NCI-H2081 treated with DMSO at 0.1 percent for 48 hours (cell line): ENCODE measurements around the gene BICC1.

Source experiments
- DNase-seq: peaks from one replicate; lab custom pipeline; 2025; lab: John Stamatoyannopoulos, UW

Gene BICC1

GRCh38 chr10:58743466-58744115, 230.9 kb downstream of the BICC1 start:
- DNase-seq = no peak

DNA sequence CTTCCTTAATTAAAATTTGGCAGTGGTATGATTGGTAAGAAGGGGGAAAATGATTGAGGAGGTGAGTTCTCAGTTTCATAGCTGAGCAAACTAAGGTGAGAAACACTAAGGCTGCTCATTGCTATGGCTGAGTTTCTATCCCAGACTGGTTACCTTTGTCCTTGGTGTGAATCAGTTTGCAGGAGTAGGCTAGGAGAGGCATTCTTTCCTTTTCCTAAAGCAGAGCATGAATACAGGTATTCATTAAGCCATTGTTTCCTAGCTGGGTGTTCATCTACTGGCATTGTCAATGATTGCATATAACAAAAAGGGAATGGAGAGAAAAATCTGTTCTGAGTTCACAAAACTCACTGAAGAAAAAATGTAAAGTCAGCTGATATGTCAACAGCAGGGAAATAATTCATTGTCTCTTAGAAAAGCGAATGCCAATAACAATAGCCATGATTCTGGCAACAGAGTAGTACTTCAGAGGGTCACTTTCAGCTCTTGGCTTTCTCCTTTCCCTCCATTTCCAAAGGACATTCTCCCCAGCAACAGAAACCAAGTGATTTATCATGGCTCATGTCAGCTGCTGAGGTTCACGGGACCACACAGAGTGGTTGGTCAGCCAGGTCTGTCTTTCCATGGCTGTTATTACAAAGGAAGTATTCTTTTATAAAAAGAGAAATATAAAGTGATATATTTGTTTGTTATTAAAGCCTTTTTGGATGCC, 234.0 kb downstream of the BICC1 start:
- DNase-seq = no peak

GRCh38 chr10:58747687-58748086, 235.0 kb downstream of the BICC1 start:
- DNase-seq = no peak

DNA sequence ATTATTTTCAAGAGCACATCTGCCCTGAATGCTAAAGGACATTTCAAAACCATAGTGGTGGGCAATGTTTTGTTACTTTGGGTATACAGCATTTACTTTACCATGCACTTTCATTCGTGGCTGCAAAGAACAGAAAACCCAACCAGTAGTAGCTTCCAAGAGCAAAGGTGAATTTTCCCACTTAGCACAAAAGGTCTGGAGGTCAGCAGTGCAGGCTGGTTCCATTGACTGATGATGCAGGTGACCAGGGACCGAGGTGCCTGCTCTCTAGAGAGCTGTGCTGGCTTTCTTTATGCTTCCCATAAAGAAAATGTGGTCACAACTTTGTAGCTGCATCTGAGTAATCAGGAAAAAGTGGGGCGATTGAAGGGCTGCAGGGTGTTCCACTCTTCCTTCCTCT, 240.0 kb downstream of the BICC1 start:
- no peak for DNase-seq

DNA sequence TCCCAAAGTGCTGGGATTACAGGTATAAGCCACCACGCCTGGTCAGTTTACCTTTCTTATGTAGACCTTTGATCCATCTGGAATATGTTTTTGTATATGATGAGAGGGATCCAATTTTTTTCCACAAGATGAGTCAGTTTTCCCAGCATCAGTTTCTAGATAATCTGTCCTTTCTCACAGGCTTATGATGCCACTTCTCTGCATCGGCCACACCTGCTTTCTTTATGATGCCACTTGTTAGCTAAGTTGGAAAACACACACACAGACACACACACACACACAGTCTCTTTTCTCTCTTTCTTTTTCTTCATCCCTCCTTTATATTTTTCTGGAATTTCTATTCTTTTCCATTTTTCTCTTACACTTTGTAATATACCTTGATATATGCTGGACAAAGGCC, 240.8 kb downstream of the BICC1 start:
- no peak for DNase-seq

DNA sequence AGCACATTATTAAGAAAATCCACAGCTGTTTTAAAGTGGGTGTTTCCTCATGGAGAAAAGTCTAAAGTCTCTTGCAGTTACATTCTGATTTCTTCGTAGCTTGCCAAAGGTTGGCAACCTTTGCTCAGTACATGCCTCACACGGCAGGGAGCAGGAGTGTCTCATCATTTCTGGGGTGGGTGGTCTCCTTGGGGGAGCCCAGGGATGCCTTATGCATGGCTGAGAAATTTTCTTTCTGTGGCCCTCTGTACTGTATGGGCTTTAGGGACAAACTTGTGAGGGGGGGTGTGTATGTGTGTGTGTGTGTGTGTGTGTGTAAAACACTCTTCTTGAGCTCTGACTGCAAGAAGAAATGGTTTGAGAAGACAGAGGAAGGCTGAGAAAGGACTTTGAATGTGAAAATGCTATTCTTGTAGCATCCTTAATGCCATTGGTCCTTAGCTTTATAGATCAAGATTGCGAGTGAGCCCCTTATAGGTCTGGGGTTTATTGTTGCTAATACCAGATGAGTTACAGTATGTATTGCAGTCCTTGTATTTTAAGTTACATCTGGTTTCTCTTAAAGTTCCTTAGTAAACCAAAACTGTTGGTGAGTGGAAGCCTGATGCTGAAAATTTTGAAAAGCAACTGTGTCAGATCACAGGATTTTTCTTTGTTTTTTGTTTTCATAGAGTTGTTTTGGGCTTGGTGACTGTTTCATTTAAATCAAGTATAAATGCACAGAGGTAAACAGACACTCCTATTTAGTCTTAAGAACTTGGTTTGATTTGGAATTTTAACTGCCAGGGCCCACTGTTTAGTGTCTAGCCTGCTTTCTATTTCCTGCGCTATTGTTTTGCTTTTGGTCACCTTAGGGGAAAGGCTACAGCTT, 242.0 kb downstream of the BICC1 start:
- DNase-seq = no peak

GRCh38 chr10:58755340-58755610, 242.6 kb downstream of the BICC1 start:
- no peak for DNase-seq

GRCh38 chr10:58755677-58756076, 243.0 kb downstream of the BICC1 start:
- DNase-seq = no peak

DNA sequence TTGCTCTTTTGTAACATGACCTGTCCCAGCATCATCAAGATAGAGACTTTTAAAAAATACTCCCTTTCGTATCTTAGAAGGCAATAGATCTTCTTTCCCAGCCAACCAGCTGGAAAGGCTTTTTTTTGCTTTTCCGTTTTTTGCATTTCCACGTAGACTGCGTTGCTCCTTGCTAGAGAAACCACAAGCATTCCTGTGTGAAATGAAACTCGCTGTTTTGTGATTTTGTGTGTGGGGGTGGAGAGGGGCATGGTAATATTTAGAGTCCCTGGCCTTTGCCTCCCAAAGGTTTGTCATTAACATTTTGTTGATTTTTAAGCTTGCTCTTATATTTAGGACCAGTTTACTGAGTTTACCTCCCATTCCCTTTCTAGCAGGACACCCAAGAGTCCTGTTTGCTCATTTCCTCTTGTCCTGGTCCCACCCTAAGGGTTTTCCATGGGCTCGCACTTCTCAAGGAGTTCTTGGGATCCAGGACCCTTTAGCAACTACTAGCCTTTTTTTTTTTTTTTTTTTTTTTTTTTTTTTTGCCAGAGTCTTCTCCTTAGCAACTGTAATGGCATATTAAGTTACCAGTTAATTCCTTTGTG, 243.6 kb downstream of the BICC1 start:
- no peak for DNase-seq

DNA sequence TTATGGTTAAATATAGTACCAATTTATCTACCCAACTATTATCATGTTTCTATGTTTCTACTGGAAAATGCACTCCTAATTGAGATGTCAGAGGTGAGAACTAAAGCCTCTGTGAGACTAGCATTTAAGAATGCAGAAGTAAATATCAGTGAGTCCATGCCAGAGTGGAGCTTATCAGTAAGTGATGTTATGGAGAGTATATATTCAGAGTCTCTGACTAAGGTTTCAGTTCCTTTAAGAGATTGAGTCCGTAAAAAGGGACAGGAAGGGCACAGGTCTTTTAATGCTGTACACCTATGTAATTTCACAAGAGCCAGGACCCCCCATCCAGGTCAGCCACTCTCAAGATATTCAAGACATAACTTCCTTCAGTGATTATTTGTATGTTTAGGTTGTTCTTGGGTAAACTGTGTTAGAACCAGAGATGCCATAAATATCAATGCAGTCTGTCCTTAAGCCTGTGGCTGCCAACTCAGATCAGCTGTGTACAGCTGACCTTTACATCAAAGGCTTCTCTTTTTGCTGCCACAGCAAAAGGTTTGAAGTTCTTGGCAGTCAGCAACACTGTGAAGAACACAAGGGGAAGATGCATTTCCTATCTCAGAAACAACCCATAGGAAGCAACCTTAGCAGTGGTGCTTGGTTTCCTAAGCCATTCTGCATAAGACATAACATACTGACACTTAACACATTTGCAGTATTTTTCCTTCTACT, 244.8 kb downstream of the BICC1 start:
- DNase-seq = no peak

GRCh38 chr10:58758321-58758720, 245.6 kb downstream of the BICC1 start:
- no peak for DNase-seq

GRCh38 chr10:58764087-58764747, 251.5 kb downstream of the BICC1 start:
- DNase-seq = no peak

GRCh38 chr10:58765910-58766309, 253.2 kb downstream of the BICC1 start:
- DNase-seq = no peak

DNA sequence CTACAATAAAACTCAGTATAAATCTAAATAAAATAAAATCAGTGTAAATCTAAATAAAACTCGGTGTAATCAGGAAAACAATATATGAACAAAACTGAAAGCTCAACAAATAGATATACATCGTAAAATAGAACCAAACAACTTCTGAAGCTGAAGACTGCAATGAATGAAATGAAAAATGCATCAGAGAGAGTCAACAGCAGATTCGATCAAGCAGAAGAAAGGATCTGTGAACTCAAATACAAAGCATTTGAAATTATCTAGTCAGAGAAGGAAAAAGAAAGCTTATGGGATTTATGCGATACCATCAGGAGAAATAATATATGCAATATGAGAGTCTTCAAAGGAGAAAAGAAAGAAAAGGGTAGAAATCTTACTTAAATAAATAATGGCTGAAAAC, 255.0 kb downstream of the BICC1 start:
- no peak for DNase-seq

DNA sequence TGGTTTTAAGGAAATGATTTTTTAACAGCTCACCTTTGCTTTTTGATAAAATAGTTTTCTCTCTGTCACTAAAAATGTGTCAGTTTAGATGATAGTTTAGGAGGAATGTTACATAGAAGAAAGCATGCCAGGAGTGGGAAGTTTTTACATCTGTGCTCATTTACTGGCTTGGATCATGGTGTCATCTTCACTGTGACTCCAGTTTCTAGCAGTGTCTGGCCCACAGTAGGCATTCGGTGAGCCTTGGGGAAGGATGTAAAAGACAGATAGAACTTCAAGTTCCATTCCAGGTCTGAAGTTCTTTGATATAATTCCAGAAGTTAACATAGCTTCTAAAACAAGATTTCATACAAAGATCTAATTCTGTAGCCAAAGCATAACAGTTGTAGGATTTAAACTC, 259.2 kb downstream of the BICC1 start:
- no peak for DNase-seq

DNA sequence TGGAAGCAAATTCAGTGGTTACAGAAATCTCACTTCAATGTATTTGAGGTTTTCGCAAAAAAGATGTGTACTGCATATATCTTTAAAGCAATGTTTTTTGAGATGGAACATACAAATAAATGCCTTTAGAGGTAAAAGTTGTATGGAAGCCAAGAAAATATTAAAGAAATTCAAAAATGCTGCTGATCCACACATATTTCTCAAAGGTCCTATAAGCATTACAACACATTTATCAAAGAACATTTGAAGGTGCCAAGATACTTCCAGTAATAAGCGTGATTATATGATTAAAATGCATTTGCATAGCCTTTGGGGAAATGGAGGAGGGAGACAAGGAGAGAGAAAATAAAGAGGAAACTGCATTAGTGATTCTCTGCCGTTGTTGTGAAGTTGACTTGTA, 260.1 kb downstream of the BICC1 start:
- no peak for DNase-seq

DNA sequence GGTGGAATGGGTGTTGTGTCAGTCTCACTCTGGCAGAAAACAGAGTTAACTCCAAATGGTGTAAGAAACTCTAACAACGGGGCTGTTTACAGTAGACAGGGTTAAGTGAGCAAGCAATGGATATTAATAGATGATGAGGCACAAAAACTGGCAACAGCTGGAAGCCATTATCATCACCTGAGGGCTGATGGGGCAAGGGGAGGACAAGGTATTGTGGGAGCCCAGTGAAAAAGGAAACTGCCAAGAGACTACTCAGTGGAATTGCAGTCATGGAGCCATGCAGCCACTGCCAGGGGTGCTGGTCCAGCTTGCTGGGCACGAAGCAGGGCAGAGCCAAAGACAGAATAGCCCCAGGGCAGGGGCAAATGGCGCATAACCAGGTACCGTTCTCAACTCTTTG, 260.7 kb downstream of the BICC1 start:
- DNase-seq = no peak

GRCh38 chr10:58773944-58774343, 261.3 kb downstream of the BICC1 start:
- DNase-seq = no peak

- DNase-seq = no peak
These were observed 263.4 kb downstream of the BICC1 start for GRCh38 chr10:58775960-58776567.

- DNase-seq = no peak
These were observed 264.1 kb downstream of the BICC1 start for GRCh38 chr10:58776568-58777318.
